ENCODE results near the gene SERPINA10.
"Not testable (repeated sequence)": the region's sequence is repeated elsewhere in the genome, so short reads cannot be mapped to it uniquely, and the experiment has no call there.

Gene SERPINA10

GRCh38 chr14:94310248-94310647 is 17.2 kb upstream of the SERPINA10 start:
- no peak overlapping the region for H3K9ac ChIP-seq (ENCODE audit: low read length)
- no peaks in the 10 kb centered on the region for H3K36me3 ChIP-seq (ENCODE audit: control insufficient read depth, insufficient read depth, low read length)
- H3K9me3 ChIP-seq (ENCODE audit: control insufficient read depth, low read length): no peaks in the 10 kb centered on the region
- no peaks in the 10 kb centered on the region for H3K4me1 ChIP-seq (ENCODE audit: control insufficient read depth, insufficient read depth, low read length)
- H3K27me3 ChIP-seq (ENCODE audit: control insufficient read depth, insufficient read depth, low read length): no peaks in the 10 kb centered on the region
- no peak overlapping the region for H3K4me3 ChIP-seq (ENCODE audit: low read length)

- Histone ChIP-seq H3K27me3 (ENCODE audit: control insufficient read depth, insufficient read depth, low read length) (no peaks in the 10 kb centered on the region), H3K4me1 (ENCODE audit: control insufficient read depth, insufficient read depth, low read length) (no peaks in the 10 kb centered on the region), H3K9ac (ENCODE audit: low read length) (no peak overlapping the region), H3K9me3 (ENCODE audit: control insufficient read depth, low read length) (no peaks in the 10 kb centered on the region), H3K4me3 (ENCODE audit: low read length) (no peak overlapping the region), H3K36me3 (ENCODE audit: control insufficient read depth, insufficient read depth, low read length) (no peaks in the 10 kb centered on the region)
Measured at GRCh38 chr14:94309721-94310120, 16.7 kb upstream of the SERPINA10 start.

DNA sequence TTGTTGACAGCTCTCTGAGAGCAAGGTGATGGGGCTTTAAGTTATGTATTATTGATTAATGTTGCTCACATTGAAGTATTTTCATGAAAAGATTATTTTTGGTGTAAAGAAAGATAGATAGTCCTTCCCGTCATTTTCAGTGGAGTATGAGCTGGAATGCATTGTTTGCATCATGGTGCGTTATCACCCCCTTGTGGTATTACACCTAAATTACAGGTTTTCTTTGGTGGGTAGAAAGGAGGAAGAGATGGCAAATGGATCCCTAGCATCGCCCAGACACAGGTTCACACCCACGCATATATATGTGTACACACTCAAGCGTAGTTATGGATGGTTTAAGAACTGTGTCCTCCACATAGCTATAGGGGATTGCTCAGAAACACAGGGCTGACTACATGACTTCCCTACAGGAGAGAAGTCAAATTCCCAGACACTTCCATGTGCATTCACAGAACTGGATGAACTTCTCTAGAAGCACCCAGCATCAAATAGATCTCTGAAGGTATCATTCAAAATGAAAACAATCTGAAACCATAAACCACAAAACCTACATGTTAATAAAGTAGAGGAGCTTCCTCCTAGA is 14.4 kb upstream of the SERPINA10 start:
- Histone ChIP-seq H3K9ac (ENCODE audit: low read length) (no peak overlapping the region), H3K36me3 (ENCODE audit: control insufficient read depth, insufficient read depth, low read length) (no peaks in the 10 kb centered on the region), H3K9me3 (ENCODE audit: control insufficient read depth, low read length) (no peaks in the 10 kb centered on the region), H3K4me3 (ENCODE audit: low read length) (no peak overlapping the region), H3K27me3 (ENCODE audit: control insufficient read depth, insufficient read depth, low read length) (no peaks in the 10 kb centered on the region), H3K4me1 (ENCODE audit: control insufficient read depth, insufficient read depth, low read length) (no peaks in the 10 kb centered on the region)

DNA sequence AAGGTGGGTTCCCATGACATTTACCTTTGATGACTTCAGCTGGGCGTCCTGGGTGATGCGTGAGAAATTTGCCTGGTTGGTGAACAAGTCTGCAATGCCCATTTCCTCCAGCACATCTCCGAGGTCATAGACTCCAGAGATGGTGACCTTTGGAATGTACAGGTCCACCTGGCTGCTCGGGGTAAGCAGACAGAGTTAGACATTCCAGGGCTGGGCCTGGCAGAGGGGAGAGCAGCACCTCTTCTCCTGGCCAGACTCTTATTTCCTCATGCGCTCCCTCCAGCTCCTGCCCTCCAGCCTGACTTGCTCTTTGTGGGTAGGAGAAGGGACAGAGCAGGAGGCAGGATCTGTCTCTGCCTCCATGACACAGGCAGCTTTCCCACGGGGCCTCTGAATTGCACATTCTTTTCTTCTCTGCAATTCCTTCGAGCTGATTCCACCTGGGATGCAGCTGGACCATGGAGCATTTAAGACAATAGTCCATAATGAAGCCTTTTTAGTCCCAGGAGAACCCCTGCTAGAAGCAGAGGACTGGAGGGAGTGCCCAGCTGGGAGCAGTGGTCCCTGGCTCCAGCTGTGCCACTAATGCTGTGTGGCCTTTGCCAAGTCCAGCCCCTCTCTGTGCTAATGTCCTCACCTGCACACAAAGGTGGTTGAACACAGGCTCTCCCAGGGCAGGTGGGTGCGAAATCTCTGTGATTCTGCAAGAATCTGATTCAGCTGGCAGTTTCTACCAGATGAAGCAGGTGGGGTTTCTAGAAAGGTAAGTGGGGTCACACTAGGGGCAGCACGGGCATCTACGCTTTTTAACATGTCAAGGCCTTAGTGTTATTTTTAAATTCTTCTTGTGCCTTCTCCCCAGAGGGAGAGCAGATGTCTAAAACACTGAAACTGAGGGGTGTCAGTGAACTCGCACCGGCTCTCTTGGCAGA is 13.2 kb upstream of the SERPINA10 start:
- Histone ChIP-seq H3K9me3 (ENCODE audit: control insufficient read depth, low read length) (no peaks in the 10 kb centered on the region), H3K9ac (ENCODE audit: low read length) (no peak overlapping the region), H3K27me3 (ENCODE audit: control insufficient read depth, insufficient read depth, low read length) (no peaks in the 10 kb centered on the region), H3K4me1 (ENCODE audit: control insufficient read depth, insufficient read depth, low read length) (no peaks in the 10 kb centered on the region), H3K4me3 (ENCODE audit: low read length) (no peak overlapping the region), H3K36me3 (ENCODE audit: control insufficient read depth, insufficient read depth, low read length) (no peaks in the 10 kb centered on the region)

- no peaks in the 10 kb centered on the region for H3K27me3 ChIP-seq (ENCODE audit: control insufficient read depth, insufficient read depth, low read length)
- no peak overlapping the region for H3K4me3 ChIP-seq (ENCODE audit: low read length)
- no peaks in the 10 kb centered on the region for H3K4me1 ChIP-seq (ENCODE audit: control insufficient read depth, insufficient read depth, low read length)
- H3K36me3 ChIP-seq (ENCODE audit: control insufficient read depth, insufficient read depth, low read length): no peaks in the 10 kb centered on the region
- no peak overlapping the region for H3K9ac ChIP-seq (ENCODE audit: low read length)
- H3K9me3 ChIP-seq (ENCODE audit: control insufficient read depth, low read length): no peaks in the 10 kb centered on the region
Measured at GRCh38 chr14:94305620-94306019, 12.6 kb upstream of the SERPINA10 start.

- no peaks in the 10 kb centered on the region for H3K36me3 ChIP-seq (ENCODE audit: control insufficient read depth, insufficient read depth, low read length)
- no peaks in the 10 kb centered on the region for H3K9me3 ChIP-seq (ENCODE audit: control insufficient read depth, low read length)
- no peaks in the 10 kb centered on the region for H3K27me3 ChIP-seq (ENCODE audit: control insufficient read depth, insufficient read depth, low read length)
- no peaks in the 10 kb centered on the region for H3K4me1 ChIP-seq (ENCODE audit: control insufficient read depth, insufficient read depth, low read length)
- no peak overlapping the region for H3K9ac ChIP-seq (ENCODE audit: low read length)
- no peak overlapping the region for H3K4me3 ChIP-seq (ENCODE audit: low read length)
Measured at GRCh38 chr14:94304243-94304642, 11.2 kb upstream of the SERPINA10 start.

GRCh38 chr14:94303111-94303510 is 10.0 kb upstream of the SERPINA10 start:
- no peaks in the 10 kb centered on the region for H3K4me1 ChIP-seq (ENCODE audit: control insufficient read depth, insufficient read depth, low read length)
- H3K9me3 ChIP-seq (ENCODE audit: control insufficient read depth, low read length): no peaks in the 10 kb centered on the region
- H3K9ac ChIP-seq (ENCODE audit: low read length): no peak overlapping the region
- no peaks in the 10 kb centered on the region for H3K27me3 ChIP-seq (ENCODE audit: control insufficient read depth, insufficient read depth, low read length)
- H3K4me3 ChIP-seq (ENCODE audit: low read length): no peak overlapping the region
- H3K36me3 ChIP-seq (ENCODE audit: control insufficient read depth, insufficient read depth, low read length): no peaks in the 10 kb centered on the region

- Histone ChIP-seq H3K27me3 (ENCODE audit: control insufficient read depth, insufficient read depth, low read length) (no peaks in the 10 kb centered on the region), H3K36me3 (ENCODE audit: control insufficient read depth, insufficient read depth, low read length) (no peaks in the 10 kb centered on the region), H3K4me1 (ENCODE audit: control insufficient read depth, insufficient read depth, low read length) (no peaks in the 10 kb centered on the region), H3K4me3 (ENCODE audit: low read length) (no peak overlapping the region), H3K9me3 (ENCODE audit: control insufficient read depth, low read length) (no peaks in the 10 kb centered on the region), H3K9ac (ENCODE audit: low read length) (no peak overlapping the region)
Measured at GRCh38 chr14:94298130-94298529, 5.1 kb upstream of the SERPINA10 start.

DNA sequence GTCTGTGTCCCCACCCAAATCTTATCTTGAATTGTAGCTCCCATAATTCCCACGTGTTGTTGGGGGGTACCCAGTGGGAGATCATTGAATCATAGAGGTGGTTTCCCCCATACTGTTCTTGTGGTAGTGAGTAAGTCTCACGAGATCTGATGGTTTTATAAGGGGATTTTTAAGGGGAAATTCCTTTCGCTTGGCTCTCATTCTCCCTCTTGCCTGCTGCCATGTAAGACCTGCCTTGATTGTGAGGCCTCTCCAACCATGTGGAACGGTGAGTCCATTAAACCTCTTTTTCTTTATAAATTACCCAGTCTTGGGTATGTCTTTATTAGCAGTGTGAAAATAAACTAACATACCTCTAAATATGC is 3.1 kb upstream of the SERPINA10 start:
- H3K4me3 ChIP-seq (ENCODE audit: low read length); H3K4me1 ChIP-seq (ENCODE audit: control insufficient read depth, insufficient read depth, low read length); H3K36me3 ChIP-seq (ENCODE audit: control insufficient read depth, insufficient read depth, low read length); H3K9ac ChIP-seq (ENCODE audit: low read length); H3K27me3 ChIP-seq (ENCODE audit: control insufficient read depth, insufficient read depth, low read length); H3K9me3 ChIP-seq (ENCODE audit: control insufficient read depth, low read length): not testable (repeated sequence)

- Histone ChIP-seq H3K36me3 (ENCODE audit: control insufficient read depth, insufficient read depth, low read length) (no peaks in the 10 kb centered on the region), H3K9ac (ENCODE audit: low read length) (no peak overlapping the region), H3K9me3 (ENCODE audit: control insufficient read depth, low read length) (no peaks in the 10 kb centered on the region), H3K27me3 (ENCODE audit: control insufficient read depth, insufficient read depth, low read length) (no peaks in the 10 kb centered on the region), H3K4me1 (ENCODE audit: control insufficient read depth, insufficient read depth, low read length) (no peaks in the 10 kb centered on the region), H3K4me3 (ENCODE audit: low read length) (no peak overlapping the region)
Measured at GRCh38 chr14:94295360-94296180, 2.5 kb upstream of the SERPINA10 start.

DNA sequence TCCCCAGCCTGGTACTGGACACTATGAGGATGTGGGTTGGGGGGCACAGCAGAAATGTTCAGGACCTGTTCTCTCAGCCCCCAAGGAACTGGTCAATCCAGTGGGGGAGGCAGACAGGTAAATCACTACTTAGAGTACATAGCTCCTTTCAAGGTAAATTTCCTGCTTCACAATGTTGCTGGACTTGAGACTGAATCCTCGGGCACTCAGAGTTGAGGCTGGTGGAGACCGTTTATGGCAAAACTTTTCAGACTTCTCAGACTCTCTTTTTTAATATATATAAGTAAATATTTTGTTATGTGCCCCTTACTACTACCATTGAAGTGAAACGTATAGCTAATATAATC is 483 bp upstream of the SERPINA10 start:
- Histone ChIP-seq H3K4me3 (ENCODE audit: low read length) (no peak overlapping the region), H3K27me3 (ENCODE audit: control insufficient read depth, insufficient read depth, low read length) (no peaks in the 10 kb centered on the region)

DNA sequence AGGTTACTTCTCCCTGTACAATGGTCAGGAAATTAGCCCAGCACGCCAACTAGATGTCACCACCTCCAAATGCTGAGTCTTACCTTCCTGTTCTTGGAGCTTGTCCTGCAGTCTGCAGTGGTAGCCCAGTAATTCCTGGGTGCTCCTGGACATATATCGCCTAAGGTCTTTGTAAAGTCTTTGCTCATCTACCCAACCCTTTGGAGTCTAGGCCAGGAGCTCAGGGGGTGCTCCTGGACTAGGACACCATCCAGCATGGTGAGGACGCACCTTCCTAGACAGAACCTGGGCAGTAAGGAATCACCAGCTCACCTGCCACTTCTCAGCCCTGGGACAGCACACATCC is 569 bp downstream of the SERPINA10 start:
- Histone ChIP-seq H3K27me3 (ENCODE audit: control insufficient read depth, insufficient read depth, low read length) (no peaks in the 10 kb centered on the region), H3K36me3 (ENCODE audit: control insufficient read depth, insufficient read depth, low read length) (no peaks in the 10 kb centered on the region), H3K9me3 (ENCODE audit: control insufficient read depth, low read length) (no peaks in the 10 kb centered on the region), H3K9ac (ENCODE audit: low read length) (no peak overlapping the region), H3K4me1 (ENCODE audit: control insufficient read depth, insufficient read depth, low read length) (no peaks in the 10 kb centered on the region), H3K4me3 (ENCODE audit: low read length) (no peak overlapping the region)

More for the DNA sequence above, 483 bp upstream of the SERPINA10 start:
- Histone ChIP-seq H3K9ac (ENCODE audit: low read length) (no peak overlapping the region), H3K36me3 (ENCODE audit: control insufficient read depth, insufficient read depth, low read length) (no peaks in the 10 kb centered on the region), H3K9me3 (ENCODE audit: control insufficient read depth, low read length) (no peaks in the 10 kb centered on the region), H3K4me1 (ENCODE audit: control insufficient read depth, insufficient read depth, low read length) (no peaks in the 10 kb centered on the region)

Data from mucosa of stomach (tissue), 1 donor.